Mesendoderm (in vitro differentiated cells): ENCODE data around the gene TM4SF20.
"Not testable (repeated sequence)": the region's sequence is repeated elsewhere in the genome, so short reads cannot be mapped to it uniquely, and the experiment has no call there.

Source experiments
- DNase-seq: peaks from one replicate; pipeline ENCODE4 v3.0.0; 2013
- H2AK5ac ChIP-seq: 2 replicates; pipeline ENCODE4 v1.6.1; 2013; ENCODE audit warnings: low read length, inconsistent platforms
- H2BK120ac ChIP-seq: 2 replicates; pipeline ENCODE4 v1.6.1; 2013; ENCODE audit warnings: low read depth, mild to moderate bottlenecking, low read length, moderate library complexity, mixed read lengths
- H2BK15ac ChIP-seq: replicated peaks from 2 replicates; pipeline ENCODE4 v1.6.1; 2013; ENCODE audit warnings: low read depth, mild to moderate bottlenecking, moderate library complexity
- H2BK5ac ChIP-seq: 2 replicates; pipeline ENCODE4 v1.6.1; 2013; ENCODE audit warnings: low read length, inconsistent platforms
- H3K18ac ChIP-seq: 2 replicates; pipeline ENCODE4 v1.6.1; 2013; ENCODE audit warnings: mild to moderate bottlenecking, low read length, mixed read lengths
- H3K23ac ChIP-seq: one replicate; pipeline ENCODE4 v1.6.1; 2013; ENCODE audit warnings: low read length
- H3K27ac ChIP-seq: 2 replicates; pipeline ENCODE4 v1.5.1; 2013; ENCODE audit warnings: low read depth, mild to moderate bottlenecking, inconsistent platforms, low read length, moderate library complexity
- H3K27me3 ChIP-seq: 2 replicates; pipeline ENCODE4 v1.6.1; 2013; ENCODE audit warnings: low read length, control low read depth, mild to moderate bottlenecking, inconsistent platforms; ENCODE audit not compliant: insufficient read depth, poor library complexity
- H3K36me3 ChIP-seq: 2 replicates; pipeline ENCODE4 v1.6.1; 2013; ENCODE audit warnings: low read length, inconsistent platforms; ENCODE audit not compliant: control insufficient read depth, insufficient read depth
- H3K4ac ChIP-seq: one replicate; pipeline ENCODE4 v1.6.1; 2013; ENCODE audit warnings: low read depth, mild to moderate bottlenecking, low read length, moderate library complexity
- H3K4me1 ChIP-seq: 2 replicates; pipeline ENCODE4 v1.6.1; 2013; ENCODE audit warnings: low read depth, low read length, inconsistent platforms; ENCODE audit not compliant: control insufficient read depth
- H3K4me2 ChIP-seq: 2 replicates; pipeline ENCODE4 v1.6.1; 2013; ENCODE audit warnings: low read length
- H3K4me3 ChIP-seq: 2 replicates; pipeline ENCODE4 v1.5.1; 2013; ENCODE audit warnings: mild to moderate bottlenecking, low read length
- H3K56ac ChIP-seq: one replicate; pipeline ENCODE4 v1.6.1; 2013; ENCODE audit warnings: low read length
- H3K79me1 ChIP-seq: 2 replicates; pipeline ENCODE4 v1.6.1; 2013; ENCODE audit warnings: low read length, inconsistent platforms
- H3K79me2 ChIP-seq: 2 replicates; pipeline ENCODE4 v1.6.1; 2013; ENCODE audit warnings: mild to moderate bottlenecking, low read length; ENCODE audit not compliant: control insufficient read depth, insufficient read depth
- H3K9ac ChIP-seq: 2 replicates; pipeline ENCODE4 v1.6.1; 2013; ENCODE audit warnings: low read length, inconsistent platforms
- H4K5ac ChIP-seq: one replicate; pipeline ENCODE4 v1.6.1; 2013; ENCODE audit warnings: low read length
- H4K8ac ChIP-seq: one replicate; pipeline ENCODE4 v1.6.1; 2013; ENCODE audit warnings: low read depth, mild to moderate bottlenecking, control low read depth, low read length, moderate library complexity
- WGBS: extraction: QIAGEN DNeasy Blood & Tissue Kit; methylation state at CpG from one replicate; pipeline ENCODE4 v1.1.7; 2013; ENCODE audit warnings: low lambda C conversion rate, missing lambda C conversion rate; ENCODE audit not compliant: insufficient coverage; ENCODE audit errors: extremely low coverage; 5-methylcytosine and 5-hydroxymethylcytosine counted together

TM4SF20 gene

DNA sequence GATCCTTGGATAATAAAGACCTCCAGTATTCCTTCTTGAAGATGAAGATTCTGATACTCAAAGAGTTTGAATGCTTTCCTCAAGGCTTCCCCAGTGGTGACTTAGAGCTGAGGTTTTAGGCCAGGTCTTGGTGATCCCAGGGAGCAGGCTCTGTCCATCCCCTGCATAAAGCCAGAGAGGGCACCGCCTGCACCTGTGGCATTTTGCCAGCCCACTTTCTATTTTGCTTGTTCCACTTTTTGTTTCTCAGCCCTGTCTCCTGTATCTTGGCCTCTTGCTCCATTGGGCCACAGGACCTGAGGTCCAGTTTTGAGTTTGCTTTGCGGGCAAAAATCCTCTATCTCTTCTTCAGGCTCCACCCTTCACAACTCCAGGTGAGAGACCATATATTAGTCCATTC, 15.3 kb upstream of the TM4SF20 start:
- H4K5ac ChIP-seq, result no peak overlapping the region
- no peak overlapping the region for H3K27ac ChIP-seq
- H4K8ac ChIP-seq, result no peak overlapping the region
- no peak overlapping the region for H3K18ac ChIP-seq
- no peak overlapping the region for H3K9ac ChIP-seq
- H3K4me3 ChIP-seq, result no peak overlapping the region
- no peaks in the 10 kb centered on the region for H3K79me2 ChIP-seq
- no peak overlapping the region for H3K23ac ChIP-seq
- WGBS, result no CpG with 5 or more reads among the region's 2 CpGs
- H3K36me3 ChIP-seq, result no peaks in the 10 kb centered on the region
- DNase-seq, result no peak
- no peak overlapping the region for H2BK5ac ChIP-seq
- H3K27me3 ChIP-seq, result no peaks in the 10 kb centered on the region
- H2BK15ac ChIP-seq, result no peak overlapping the region
- no peak overlapping the region for H3K4me2 ChIP-seq
- H3K4me1 ChIP-seq, result no peaks in the 10 kb centered on the region
- H2AK5ac ChIP-seq, result no peak overlapping the region
- H2BK120ac ChIP-seq, result no peak overlapping the region
- H3K56ac ChIP-seq, result no peak overlapping the region
- H3K4ac ChIP-seq, result no peak overlapping the region
- no peaks in the 10 kb centered on the region for H3K79me1 ChIP-seq

DNA sequence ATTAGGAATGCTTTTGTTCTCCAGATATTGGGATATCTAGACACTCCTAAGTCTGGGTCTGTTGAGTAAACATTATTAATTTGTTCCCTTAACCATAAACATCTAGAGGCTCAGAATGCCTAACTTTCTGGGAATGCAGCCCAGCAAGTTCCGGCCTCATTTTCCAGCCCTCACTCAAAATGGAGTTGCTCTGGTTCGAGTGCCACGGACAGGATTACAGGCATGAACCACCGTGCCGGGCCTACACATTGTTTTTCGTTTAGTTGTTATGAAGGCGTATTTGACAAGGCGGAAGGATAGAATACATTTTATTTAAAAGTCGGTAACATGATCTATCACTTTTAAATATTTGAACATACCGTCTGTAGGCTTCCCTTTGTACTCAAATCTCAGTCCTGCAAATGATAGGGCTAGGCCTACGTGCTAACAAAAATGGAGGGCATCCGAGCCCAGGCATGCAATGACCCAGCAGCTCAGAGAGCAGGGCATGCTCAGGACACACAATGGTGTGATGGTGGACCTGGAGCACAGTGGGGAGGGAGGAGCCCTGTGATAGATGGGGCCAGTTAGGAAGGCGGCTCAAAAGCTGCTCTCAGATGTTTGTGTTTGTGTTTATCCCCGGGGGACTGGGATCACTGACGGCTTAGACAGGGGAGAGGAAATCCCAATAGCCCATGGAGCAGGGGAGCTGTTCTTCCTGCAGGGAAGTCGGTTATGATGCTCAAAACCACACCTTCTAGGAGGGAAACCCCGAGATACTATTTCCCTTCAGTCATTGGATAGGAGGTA, 11.6 kb upstream of the TM4SF20 start:
- no peak overlapping the region for H3K4me3 ChIP-seq
- H3K9ac ChIP-seq, result no peak overlapping the region
- H3K79me2 ChIP-seq, result no peaks in the 10 kb centered on the region
- no peak overlapping the region for H2BK5ac ChIP-seq
- no peak overlapping the region for H3K4ac ChIP-seq
- H3K36me3 ChIP-seq, result no peaks in the 10 kb centered on the region
- WGBS, result 94% methylated on average over 4 of the region's 17 CpGs
- no peak overlapping the region for H2BK15ac ChIP-seq
- no peak overlapping the region for H3K4me2 ChIP-seq
- no peak for DNase-seq
- H3K27ac ChIP-seq, result no peak overlapping the region
- H3K4me1 ChIP-seq, result no peaks in the 10 kb centered on the region
- no peak overlapping the region for H2BK120ac ChIP-seq
- no peak overlapping the region for H3K56ac ChIP-seq
- no peak overlapping the region for H4K5ac ChIP-seq
- no peak overlapping the region for H3K18ac ChIP-seq
- H3K23ac ChIP-seq, result no peak overlapping the region
- H3K79me1 ChIP-seq, result no peaks in the 10 kb centered on the region
- H2AK5ac ChIP-seq, result no peak overlapping the region
- H4K8ac ChIP-seq, result no peak overlapping the region
- no peaks in the 10 kb centered on the region for H3K27me3 ChIP-seq

DNA sequence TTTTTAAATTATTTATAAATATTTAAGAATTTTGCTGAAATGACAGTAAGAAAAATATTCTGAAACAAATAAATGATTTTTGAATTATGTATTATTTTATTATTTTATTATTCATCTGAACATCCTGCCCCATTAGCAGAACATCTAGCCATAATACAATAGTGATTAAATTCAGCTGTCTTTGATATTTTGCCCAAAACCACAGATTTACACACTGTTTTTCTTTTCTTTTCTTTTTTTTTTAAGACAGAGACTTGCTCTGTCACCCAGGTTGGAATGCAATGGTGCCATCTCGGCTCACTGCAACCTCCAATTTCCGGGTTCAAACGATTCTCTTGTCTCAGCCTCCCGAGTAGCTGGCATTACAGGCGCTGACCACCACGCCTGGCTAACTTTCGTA, 10.6 kb upstream of the TM4SF20 start:
- H4K5ac ChIP-seq, result no peak overlapping the region
- H2BK15ac ChIP-seq, result no peak overlapping the region
- H3K23ac ChIP-seq, result no peak overlapping the region
- H3K4ac ChIP-seq, result no peak overlapping the region
- H3K79me1 ChIP-seq, result no peaks in the 10 kb centered on the region
- no peak for DNase-seq
- H3K79me2 ChIP-seq, result no peaks in the 10 kb centered on the region
- H3K27ac ChIP-seq, result no peak overlapping the region
- no peak overlapping the region for H3K4me2 ChIP-seq
- H3K27me3 ChIP-seq, result no peaks in the 10 kb centered on the region
- no peak overlapping the region for H3K56ac ChIP-seq
- H3K9ac ChIP-seq, result no peak overlapping the region
- no peaks in the 10 kb centered on the region for H3K4me1 ChIP-seq
- no CpG with 5 or more reads among the region's 7 CpGs for WGBS
- no peak overlapping the region for H3K18ac ChIP-seq
- no peak overlapping the region for H4K8ac ChIP-seq
- H2BK5ac ChIP-seq, result no peak overlapping the region
- no peak overlapping the region for H2BK120ac ChIP-seq
- no peaks in the 10 kb centered on the region for H3K36me3 ChIP-seq
- no peak overlapping the region for H2AK5ac ChIP-seq
- no peak overlapping the region for H3K4me3 ChIP-seq

DNA sequence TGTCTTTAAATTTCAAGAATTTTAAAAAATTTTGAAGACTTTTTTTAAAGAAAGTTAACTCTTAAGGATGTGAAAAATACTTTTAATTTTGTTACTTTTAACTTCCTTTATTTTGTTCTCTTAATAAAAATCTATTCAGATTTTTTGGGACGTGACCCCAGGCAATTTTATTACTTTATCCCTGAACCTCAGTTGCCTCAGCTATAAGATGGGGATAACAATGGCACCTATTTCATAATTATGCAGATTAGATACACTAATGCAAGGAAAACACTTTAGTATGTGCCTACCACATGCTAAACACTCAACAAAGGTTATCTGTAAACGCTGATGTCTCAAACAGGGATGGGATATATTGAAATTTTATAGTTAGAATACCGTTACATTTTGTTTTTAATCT, 10.1 kb upstream of the TM4SF20 start:
- Histone ChIP-seq H3K27ac (no peak overlapping the region), H2AK5ac (no peak overlapping the region), H3K18ac (no peak overlapping the region), H3K27me3 (no peaks in the 10 kb centered on the region), H3K4me1 (no peaks in the 10 kb centered on the region), H3K9ac (no peak overlapping the region), H3K4me3 (no peak overlapping the region), H2BK120ac (no peak overlapping the region), H3K79me1 (no peaks in the 10 kb centered on the region), H3K4me2 (no peak overlapping the region), H4K8ac (no peak overlapping the region), H3K36me3 (no peaks in the 10 kb centered on the region), H2BK5ac (no peak overlapping the region), H3K56ac (no peak overlapping the region), H4K5ac (no peak overlapping the region), H3K4ac (no peak overlapping the region), H3K79me2 (no peaks in the 10 kb centered on the region), H3K23ac (no peak overlapping the region), H2BK15ac (no peak overlapping the region)
- WGBS, result no CpG with 5 or more reads among the region's 3 CpGs
- DNase-seq, result no peak

DNA sequence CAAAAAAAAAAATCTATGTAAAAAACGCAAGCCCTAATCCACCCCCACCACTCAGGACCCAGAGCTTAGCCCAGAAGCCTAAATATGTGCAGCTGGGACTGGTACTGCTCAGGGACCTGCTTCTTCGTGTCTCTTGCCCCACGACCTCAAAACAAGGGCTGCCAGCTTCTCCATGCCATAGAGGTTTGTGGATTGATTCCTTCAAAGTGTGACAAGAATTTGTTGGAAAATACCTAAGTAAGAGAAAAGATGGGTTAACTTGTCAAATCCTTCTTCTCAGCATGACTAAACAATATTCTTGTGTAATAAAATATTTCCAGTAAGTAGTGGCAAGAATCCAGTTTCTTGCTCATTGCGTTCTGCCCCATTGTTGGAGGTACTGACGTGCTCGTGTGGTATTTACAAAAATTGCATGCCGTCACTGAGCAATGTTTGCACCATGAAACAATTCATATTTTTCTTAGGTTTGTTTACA, 9.5 kb upstream of the TM4SF20 start:
- Histone ChIP-seq H3K4me3 (no peak overlapping the region), H3K27ac (no peak overlapping the region)
- WGBS, result no CpG with 5 or more reads among the region's 7 CpGs

DNA sequence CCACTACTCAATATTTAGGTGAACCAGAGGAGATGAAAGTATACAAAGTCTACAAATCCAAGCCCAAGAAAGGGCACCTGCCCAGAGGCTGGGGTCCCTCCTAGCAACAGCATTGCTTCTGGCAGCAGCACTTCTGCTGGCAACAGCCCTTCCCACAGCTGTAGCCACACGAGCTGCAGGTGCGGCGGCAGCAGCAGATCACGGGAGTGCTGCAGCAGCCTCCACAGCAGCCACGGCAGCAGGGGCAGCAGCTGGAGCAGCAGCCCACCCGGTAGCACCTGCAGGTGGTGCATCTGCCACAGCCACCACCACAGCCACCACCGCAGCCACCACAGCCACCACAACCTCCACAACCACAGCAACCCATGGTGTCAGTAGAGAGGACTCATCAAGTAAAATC, 8.5 kb upstream of the TM4SF20 start, which contains the start of gene SCYGR1:
Gene SCYGR1 (minus strand): TSS at position 367 of the 400 bp plus-strand sequence. CDS start 0 bp downstream, at position 367.
- H3K56ac ChIP-seq, H3K18ac ChIP-seq, H3K27me3 ChIP-seq, H3K4ac ChIP-seq, H3K27ac ChIP-seq, H3K9ac ChIP-seq, H3K79me1 ChIP-seq, H3K4me3 ChIP-seq, H3K4me2 ChIP-seq, H2BK120ac ChIP-seq, H2AK5ac ChIP-seq, H3K36me3 ChIP-seq, DNase-seq, H3K23ac ChIP-seq, H3K4me1 ChIP-seq, H3K79me2 ChIP-seq, H2BK5ac ChIP-seq, H4K8ac ChIP-seq, H4K5ac ChIP-seq, H2BK15ac ChIP-seq: not testable (repeated sequence)
- WGBS, result no CpG with 5 or more reads among the region's 7 CpGs

More for the DNA sequence above, 9.5 kb upstream of the TM4SF20 start:
- H3K4me2 ChIP-seq, result no peak overlapping the region
- H2BK5ac ChIP-seq, result no peak overlapping the region
- H4K8ac ChIP-seq, result no peak overlapping the region
- no peak overlapping the region for H3K4ac ChIP-seq
- H4K5ac ChIP-seq, result no peak overlapping the region
- H2AK5ac ChIP-seq, result no peak overlapping the region
- H3K36me3 ChIP-seq, result no peaks in the 10 kb centered on the region
- no peaks in the 10 kb centered on the region for H3K4me1 ChIP-seq
- H3K27me3 ChIP-seq, result no peaks in the 10 kb centered on the region
- no peak overlapping the region for H3K9ac ChIP-seq
- DNase-seq, result no peak
- no peaks in the 10 kb centered on the region for H3K79me1 ChIP-seq
- H3K56ac ChIP-seq, result no peak overlapping the region
- H2BK15ac ChIP-seq, result no peak overlapping the region
- H2BK120ac ChIP-seq, result no peak overlapping the region
- no peak overlapping the region for H3K23ac ChIP-seq
- H3K18ac ChIP-seq, result no peak overlapping the region
- no peaks in the 10 kb centered on the region for H3K79me2 ChIP-seq
